ENCODE data around the gene IFIT1.
"Not testable (repeated sequence)": the region's sequence is repeated elsewhere in the genome, so short reads cannot be mapped to it uniquely, and the experiment has no call there.

GRCh38 chr10:89406178-89406577 lies 13.8 kb downstream of the IFIT1 start:
- not testable (repeated sequence) for TF ChIP-seq CTCF, POLR2AphosphoS5 (IDR thresholded peaks at IDR 0.05)

Data from suprapubic skin (tissue), 3 donors.